ENCODE results near the gene DNM1L.
"Not testable (repeated sequence)": the region's sequence is repeated elsewhere in the genome, so short reads cannot be mapped to it uniquely, and the experiment has no call there.

DNM1L gene

GRCh38 chr12:32706335-32707024 lies 27.4 kb downstream of the DNM1L start:
- no peak overlapping the region for H3K4me3 ChIP-seq (ENCODE audit: low read length)
- TF ChIP-seq CTCF (conservative IDR thresholded peaks at IDR 0.05; ENCODE audit: low read length): no peak
- DNase-seq (ENCODE audit: low read depth): no peak

GRCh38 chr12:32708926-32709325 lies 29.8 kb downstream of the DNM1L start:
- no peak for TF ChIP-seq CTCF (conservative IDR thresholded peaks at IDR 0.05; ENCODE audit: low read length)
- DNase-seq (ENCODE audit: low read depth): no peak
- no peak overlapping the region for H3K4me3 ChIP-seq (ENCODE audit: low read length)

GRCh38 chr12:32714772-32715171 lies 35.7 kb downstream of the DNM1L start:
- DNase-seq (ENCODE audit: low read depth): no peak
- no peak for TF ChIP-seq CTCF (conservative IDR thresholded peaks at IDR 0.05; ENCODE audit: low read length)
- H3K4me3 ChIP-seq (ENCODE audit: low read length): no peak overlapping the region

- DNase-seq (ENCODE audit: low read depth): no peak
- no peak overlapping the region for H3K4me3 ChIP-seq (ENCODE audit: low read length)
- no peak for TF ChIP-seq CTCF (conservative IDR thresholded peaks at IDR 0.05; ENCODE audit: low read length)
Observed at GRCh38 chr12:32718926-32719325, 39.8 kb downstream of the DNM1L start.

- not testable (repeated sequence) for H3K4me3 ChIP-seq (ENCODE audit: low read length); DNase-seq (ENCODE audit: low read depth)
Observed at GRCh38 chr12:32725308-32725707, 46.2 kb downstream of the DNM1L start.

- no peak overlapping the region for H3K4me3 ChIP-seq (ENCODE audit: low read length)
- DNase-seq (ENCODE audit: low read depth): no peak
- no peak for TF ChIP-seq CTCF (conservative IDR thresholded peaks at IDR 0.05; ENCODE audit: low read length)
Observed at GRCh38 chr12:32726286-32726685, 47.2 kb downstream of the DNM1L start.

GRCh38 chr12:32727237-32727636 lies 48.1 kb downstream of the DNM1L start:
- TF ChIP-seq CTCF (conservative IDR thresholded peaks at IDR 0.05; ENCODE audit: low read length): no peak
- no peak for DNase-seq (ENCODE audit: low read depth)
- H3K4me3 ChIP-seq (ENCODE audit: low read length): no peak overlapping the region

Data from AG10803 (cell line).